CD14-positive monocyte (primary cell): ENCODE measurements around the gene MYH7B. TPM values are rescaled to one million over a fixed set of nuclear protein-coding genes. Genes with fewer than 3 reads are reported as not detected.

ENCODE experiments used
- DNase-seq, 3 donors: peaks; one replicate each; pipeline ENCODE4 v3.0.0-alpha.2; 2011 to 2022
- H2AFZ ChIP-seq: 2 replicates; pipeline ENCODE4 v1.6.0; 2012; ENCODE audit warnings: mild to moderate bottlenecking, low read depth, low read length, inconsistent platforms; ENCODE audit not compliant: insufficient read depth, poor library complexity, severe bottlenecking
- H3K27ac ChIP-seq, 2 donors: 1 replicate in 1 of 2; 2 replicates in 1 of 2; pipeline ENCODE4 v1.5.1; 2012 to 2013; ENCODE audit warnings: low read length in 2 of 2, control low read depth in 1 of 2, inconsistent platforms in 1 of 2, low read depth in 1 of 2, mild to moderate bottlenecking in 1 of 2
- H3K27me3 ChIP-seq, 2 donors: one replicate each; pipeline versions ENCODE4 v1.6.0 to v1.6.1; 2011 to 2013; ENCODE audit warnings: low read length in 2 of 2; ENCODE audit not compliant: control insufficient read depth in 2 of 2, insufficient read depth in 2 of 2
- H3K36me3 ChIP-seq, 2 donors: replicated peaks in 1 of 2; 1 replicate in 1 of 2; 2 replicates in 1 of 2; pipeline versions ENCODE4 v1.5.1 to v1.6.1; 2012 to 2013; ENCODE audit warnings: low read length in 2 of 2, control low read depth in 1 of 2, inconsistent platforms in 1 of 2, mild to moderate bottlenecking in 1 of 2; ENCODE audit not compliant: insufficient read depth in 2 of 2, control insufficient read depth in 1 of 2
- H3K4me1 ChIP-seq, 2 donors: 1 replicate in 1 of 2; 2 replicates in 1 of 2; pipeline versions ENCODE4 v1.5.1 to v1.6.1; 2012 to 2013; ENCODE audit warnings: low read length in 2 of 2, control low read depth in 1 of 2, inconsistent platforms in 1 of 2, mild to moderate bottlenecking in 1 of 2, moderate library complexity in 1 of 2; ENCODE audit not compliant: insufficient read depth in 2 of 2, control insufficient read depth in 1 of 2
- H3K4me2 ChIP-seq: replicated peaks from 2 replicates; pipeline ENCODE3; 2012; ENCODE audit warnings: low read length, moderate library complexity, mild to moderate bottlenecking; ENCODE audit not compliant: poor library complexity, severe bottlenecking; ENCODE audit errors: extremely low read depth
- H3K4me3 ChIP-seq, 3 experiments: fragments of 200-600 bp in 1 of 3; sonication (generic) in 1 of 3; replicated peaks in 1 of 3; 1 replicate in 2 of 3; 2 replicates in 1 of 3; pipeline ENCODE4 v1.5.1; 2011 to 2013; ENCODE audit warnings: low read length in 3 of 3, mild to moderate bottlenecking in 3 of 3, control low read depth in 2 of 3, low read depth in 2 of 3, inconsistent platforms in 1 of 3, moderate library complexity in 1 of 3
- H3K79me2 ChIP-seq: 2 replicates; pipeline ENCODE4 v1.6.0; 2012; ENCODE audit warnings: mild to moderate bottlenecking, control low read depth, inconsistent platforms, low read length, moderate library complexity; ENCODE audit not compliant: insufficient read depth
- H3K9ac ChIP-seq: 2 replicates; pipeline ENCODE4 v1.6.0; 2017; ENCODE audit warnings: low read length, mild to moderate bottlenecking; ENCODE audit not compliant: insufficient read depth, poor library complexity, severe bottlenecking
- H3K9me3 ChIP-seq, 2 donors: replicated peaks in 1 of 2; 1 replicate in 1 of 2; 2 replicates in 1 of 2; pipeline versions ENCODE4 v1.5.1 to v1.6.1; 2012 to 2013; ENCODE audit warnings: low read length in 2 of 2, control low read depth in 1 of 2; ENCODE audit not compliant: control insufficient read depth in 1 of 2, insufficient read depth in 1 of 2
- H4K20me1 ChIP-seq: 2 replicates; pipeline ENCODE4 v1.6.0; 2012; ENCODE audit warnings: mild to moderate bottlenecking, low read length, control low read depth, moderate library complexity; ENCODE audit not compliant: insufficient read depth
- H3K27ac Mint-ChIP-seq, 7 donors: one replicate each; pipeline ENCODE4 v1.8.0; 2020; ENCODE audit warnings: mild to moderate bottlenecking in 7 of 7, mixed read lengths in 7 of 7, moderate library complexity in 6 of 7, inconsistent platforms in 2 of 7
- H3K27me3 Mint-ChIP-seq, 3 donors: one replicate each; pipeline ENCODE4 v1.8.0; 2021 to 2022; ENCODE audit warnings: low read depth in 3 of 3, mild to moderate bottlenecking in 3 of 3, mixed read lengths in 3 of 3, moderate library complexity in 3 of 3, inconsistent platforms in 1 of 3
- H3K36me3 Mint-ChIP-seq, 2 donors: one replicate each; pipeline ENCODE4 v1.8.0; 2020; ENCODE audit warnings: mixed read lengths in 2 of 2, inconsistent platforms in 1 of 2, mild to moderate bottlenecking in 1 of 2
- H3K4me1 Mint-ChIP-seq: one replicate; pipeline ENCODE4 v1.8.0; 2020; ENCODE audit warnings: mild to moderate bottlenecking, mixed read lengths
- H3K4me3 Mint-ChIP-seq, 2 donors: one replicate each; pipeline ENCODE4 v1.8.0; 2020; ENCODE audit warnings: mild to moderate bottlenecking in 2 of 2, mixed read lengths in 2 of 2, moderate library complexity in 1 of 2
- H3K9me3 Mint-ChIP-seq, 7 donors: one replicate each; pipeline ENCODE4 v1.8.0; 2020 to 2022; ENCODE audit warnings: mixed read lengths in 7 of 7, mild to moderate bottlenecking in 6 of 7, moderate library complexity in 6 of 7, inconsistent platforms in 2 of 7
- CTCF ChIP-seq: fragments of 200-600 bp; IDR thresholded peaks from one replicate; pipeline ENCODE4 v1.8.0; 2022; ENCODE audit warnings: antibody characterized with exemption, mild to moderate bottlenecking
- WGBS: methylation state at CpG from one replicate; pipeline ENCODE4 v1.1.5; 2013; ENCODE audit warnings: missing lambda C conversion rate; ENCODE audit not compliant: insufficient coverage; 5-methylcytosine and 5-hydroxymethylcytosine counted together
- intact Hi-C, 2 donors: fragments of 100-400 bp; cut with micrococcal nuclease; formaldehyde crosslinking; loops; one replicate each; pipeline versions ENCODE4 v1.15.0 to v1.15.1; 2023
- polyA plus RNA-seq, 3 donors: library from polyadenylated mRNA; depleted of rRNA in 1 of 3; unstranded in 2 of 3; stranded (reverse) in 1 of 3; fragments of 300-500 nt in 2 of 3; fragments of >200 nt in 1 of 3; fragmentation: Illumina TruSeq in 2 of 3; gene quantifications; 1 replicate in 2 of 3; 2 replicates in 1 of 3; pipeline ENCODE4 v1.2.3, GENCODE V29; 2012 to 2021

MYH7B gene
- polyA plus RNA-seq, 3 donors, result 0.75 TPM; not detected in 2

- Mint-ChIP-seq H3K27me3 (peaks cover 12 to 30% (median 25%) of the 10 kb centered on the region in 3 donors), H3K9me3 (no peaks in the 10 kb centered on the region), H3K4me1 (no peaks in the 10 kb centered on the region), H3K4me3 (no peak overlapping the region), H3K27ac (no peak overlapping the region), H3K36me3 (peaks cover 3 to 6% of the 10 kb centered on the region in 2 donors)
- TF ChIP-seq CTCF, result no peak
- H3K27ac ChIP-seq, result no peak overlapping the region
- H3K9ac ChIP-seq, result no peak overlapping the region
- no peaks in the 10 kb centered on the region for H3K79me2 ChIP-seq
- H3K36me3 ChIP-seq, result no peaks in the 10 kb centered on the region
- no peak overlapping the region for H2AFZ ChIP-seq
- H3K4me3 ChIP-seq, result no peak overlapping the region
- no peaks in the 10 kb centered on the region for H4K20me1 ChIP-seq
- H3K27me3 ChIP-seq, result no peaks in the 10 kb centered on the region
- WGBS, result 84% methylated on average over 12 of the region's 15 CpGs
- DNase-seq, result no peak
- H3K9me3 ChIP-seq, result no peaks in the 10 kb centered on the region
- intact Hi-C loops, result no loop called here
- no peak overlapping the region for H3K4me2 ChIP-seq
- no peaks in the 10 kb centered on the region for H3K4me1 ChIP-seq
Observed at GRCh38 chr20:34987288-34988190, 31.9 kb downstream of the MYH7B start.

GRCh38 chr20:34988191-34988540, 32.5 kb downstream of the MYH7B start:
- Histone ChIP-seq H3K9ac (no peak overlapping the region), H4K20me1 (no peaks in the 10 kb centered on the region), H3K4me1 (no peaks in the 10 kb centered on the region), H3K4me2 (no peak overlapping the region), H3K9me3 (no peaks in the 10 kb centered on the region), H2AFZ (no peak overlapping the region), H3K27me3 (no peaks in the 10 kb centered on the region), H3K27ac (no peak overlapping the region), H3K79me2 (no peaks in the 10 kb centered on the region), H3K4me3 (no peak overlapping the region), H3K36me3 (peaks cover 0 to under 1% of the 10 kb centered on the region in 2 donors)
- TF ChIP-seq CTCF, result no peak
- 94% methylated on average over 12 of the region's 12 CpGs for WGBS
- no peaks in the 10 kb centered on the region for H3K9me3 Mint-ChIP-seq
- H3K27ac Mint-ChIP-seq, result no peak overlapping the region
- no peak overlapping the region for H3K4me3 Mint-ChIP-seq
- H3K4me1 Mint-ChIP-seq, result no peaks in the 10 kb centered on the region
- H3K36me3 Mint-ChIP-seq, result peaks cover 4 to 6% of the 10 kb centered on the region in 2 donors
- DNase-seq, result no peak
- intact Hi-C loops, result no loop called here
- peaks cover 10 to 27% (median 24%) of the 10 kb centered on the region in 3 donors for H3K27me3 Mint-ChIP-seq
